GM15510 (cell line): ENCODE data around the gene ARHGAP10.

Experiments
- POLR2A ChIP-seq: IDR thresholded peaks from 3 replicates; pipeline ENCODE4 v1.6.1; 2011; ENCODE audit warnings: borderline replicate concordance; ENCODE audit not compliant: insufficient read length; ENCODE audit errors: extremely low read depth

ARHGAP10 gene

DNA sequence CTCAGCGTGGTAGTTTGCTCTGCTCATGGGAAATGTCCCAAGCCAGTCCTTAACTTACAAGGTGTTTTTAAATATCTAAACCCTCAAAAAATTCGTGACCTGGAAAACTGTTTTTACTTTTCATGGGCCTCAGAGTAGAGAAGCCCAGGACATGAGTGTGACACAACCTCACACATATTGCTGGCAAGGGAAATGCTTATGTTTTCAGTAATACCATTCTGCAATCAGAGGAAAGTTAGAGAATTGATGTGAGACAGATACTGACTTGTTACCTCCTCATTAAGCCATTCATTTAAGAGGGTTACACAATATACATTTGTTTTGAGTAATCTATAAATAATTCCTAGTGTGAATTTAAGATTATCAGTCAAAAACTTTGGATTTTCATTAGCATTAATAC lies 209.5 kb downstream of the ARHGAP10 start:
- TF ChIP-seq POLR2A: no peak

- TF ChIP-seq POLR2A: no peak
Measured at GRCh38 chr4:147942729-147943128, 210.8 kb downstream of the ARHGAP10 start.

DNA sequence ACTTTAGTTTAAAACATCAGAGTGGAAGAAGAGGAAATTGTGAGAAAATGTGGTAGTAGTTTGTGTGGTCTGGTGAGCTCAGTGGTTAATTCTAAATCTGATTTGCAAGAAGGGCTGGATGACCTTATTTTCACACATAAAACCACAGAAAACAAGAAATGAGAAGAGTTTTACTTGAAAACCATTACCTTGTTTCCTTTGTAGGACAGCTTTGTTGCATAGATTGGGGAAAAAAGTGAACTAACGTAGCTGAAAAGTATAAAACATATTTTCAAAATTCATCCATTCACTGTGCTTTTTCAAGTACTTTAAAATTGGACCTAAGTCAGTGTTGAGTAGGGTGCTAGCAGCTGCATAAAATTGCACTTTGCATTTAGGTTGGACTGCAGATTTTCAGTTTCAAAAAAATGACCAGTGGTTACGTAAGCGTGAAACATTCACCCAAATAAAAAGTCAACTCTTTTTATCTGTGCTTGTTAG lies 211.3 kb downstream of the ARHGAP10 start:
- no peak for TF ChIP-seq POLR2A

DNA sequence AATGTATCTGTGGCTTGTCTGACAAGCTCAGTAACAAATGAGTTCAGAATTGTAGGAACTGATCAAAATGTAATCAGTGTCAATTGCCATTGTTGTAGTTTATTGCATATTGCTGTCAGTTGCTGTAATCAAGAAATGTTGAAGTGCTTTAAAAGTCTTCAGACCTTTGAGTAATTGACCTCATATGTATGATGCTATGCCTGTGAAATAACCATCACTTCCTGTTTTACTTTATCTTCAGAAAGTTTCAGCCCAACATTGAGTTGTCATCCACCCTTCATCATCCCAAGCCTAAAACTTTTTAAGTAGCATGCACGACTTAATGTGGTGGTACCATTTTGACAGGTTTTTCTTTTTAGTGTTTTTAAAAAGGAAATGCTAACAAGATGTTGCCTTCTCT lies 212.4 kb downstream of the ARHGAP10 start:
- TF ChIP-seq POLR2A: no peak

DNA sequence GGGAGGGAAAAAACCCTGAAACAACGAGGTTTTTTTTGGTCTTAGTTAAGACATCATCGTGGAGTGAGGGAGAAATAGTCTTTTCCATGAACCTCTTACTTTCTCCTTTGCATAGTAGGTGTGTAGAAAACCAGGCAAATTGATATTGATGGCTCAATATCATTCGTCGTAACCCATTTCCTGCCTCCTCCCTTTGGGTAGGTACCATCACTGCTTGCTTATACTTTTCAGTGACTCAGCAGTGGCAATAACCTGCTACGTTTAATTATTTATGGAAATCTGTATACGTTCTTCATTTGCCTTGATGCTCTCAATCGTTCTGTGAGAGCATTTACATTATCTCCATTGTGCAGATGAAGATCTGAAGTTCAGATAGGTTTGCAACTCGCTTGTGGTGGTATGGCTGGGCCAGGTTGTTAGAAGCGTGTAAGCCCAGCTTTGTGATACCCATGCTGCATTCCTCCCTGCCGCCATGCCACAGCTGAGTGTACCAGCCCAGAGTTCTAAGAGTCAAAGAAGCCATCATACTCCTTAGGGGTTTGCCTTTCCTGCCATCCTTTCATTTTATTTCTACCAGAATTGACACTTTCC lies 212.9 kb downstream of the ARHGAP10 start:
- TF ChIP-seq POLR2A: no peak

DNA sequence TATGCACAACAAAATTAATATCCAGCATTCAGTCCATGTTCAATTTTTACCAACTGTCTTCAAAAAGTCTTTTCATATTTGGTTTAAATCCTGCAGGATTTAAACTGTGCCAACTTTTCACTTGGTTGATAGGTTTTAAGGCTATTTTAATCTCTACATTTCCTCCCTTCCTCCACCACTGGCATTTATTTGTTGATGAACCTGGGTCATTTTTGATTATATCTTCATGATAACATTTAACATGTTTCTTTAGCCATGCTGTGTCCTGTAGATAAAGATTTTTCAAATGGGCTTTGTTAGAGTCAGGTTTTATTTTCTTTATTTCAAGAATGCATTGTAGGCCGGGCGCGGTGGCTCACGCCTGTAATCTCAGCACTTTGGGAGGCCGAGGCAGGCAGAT lies 216.4 kb downstream of the ARHGAP10 start:
- no peak for TF ChIP-seq POLR2A

- TF ChIP-seq POLR2A: no peak
Measured at GRCh38 chr4:147950261-147950660, 218.4 kb downstream of the ARHGAP10 start.

GRCh38 chr4:147950841-147951240 lies 219.0 kb downstream of the ARHGAP10 start:
- TF ChIP-seq POLR2A: no peak

DNA sequence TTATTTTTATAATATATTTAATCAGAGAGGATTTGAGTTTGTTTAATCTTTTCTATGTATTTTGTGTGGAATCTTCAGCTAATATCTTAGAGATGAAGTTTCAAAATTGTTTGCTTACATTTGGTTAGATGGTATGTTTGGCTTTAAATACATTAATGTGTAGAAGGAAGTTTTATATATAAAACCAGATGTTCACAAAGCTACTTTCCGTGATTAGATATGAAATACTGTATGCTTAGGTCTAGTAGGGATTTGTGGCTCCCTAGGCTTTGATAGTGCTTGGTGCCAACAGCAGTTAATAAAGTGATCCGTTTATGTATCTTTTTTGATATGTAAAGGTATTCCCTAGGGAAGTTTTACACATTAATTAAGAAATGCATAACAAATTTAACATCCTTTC lies 223.0 kb downstream of the ARHGAP10 start:
- TF ChIP-seq POLR2A: no peak

- no peak for TF ChIP-seq POLR2A
Measured at GRCh38 chr4:147955827-147956558, 224.1 kb downstream of the ARHGAP10 start.

GRCh38 chr4:147957446-147957845 lies 225.6 kb downstream of the ARHGAP10 start:
- TF ChIP-seq POLR2A: no peak

DNA sequence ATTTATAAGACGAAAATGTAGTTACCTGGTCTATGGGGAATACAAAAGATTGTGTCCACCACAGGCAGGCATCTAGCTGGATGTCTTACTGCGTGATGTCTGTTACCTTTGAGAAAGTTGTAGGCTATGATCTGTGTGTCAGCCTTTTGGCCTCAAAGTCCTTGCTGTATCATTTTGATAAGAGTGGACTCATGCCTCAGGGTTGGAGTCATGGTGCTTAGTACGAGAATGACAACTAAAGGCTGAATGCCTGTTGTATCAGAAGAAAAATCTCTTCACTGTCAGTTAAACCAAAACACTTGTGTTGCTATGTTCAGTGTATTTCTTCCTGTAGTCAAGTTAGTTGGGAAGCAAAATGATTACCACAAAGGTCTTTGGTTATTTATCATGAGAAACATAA lies 226.2 kb downstream of the ARHGAP10 start:
- no peak for TF ChIP-seq POLR2A

GRCh38 chr4:147958489-147959065 lies 226.7 kb downstream of the ARHGAP10 start:
- no peak for TF ChIP-seq POLR2A

GRCh38 chr4:147960971-147961370 lies 229.1 kb downstream of the ARHGAP10 start:
- TF ChIP-seq POLR2A: no peak

GRCh38 chr4:147963839-147964238 lies 232.0 kb downstream of the ARHGAP10 start:
- TF ChIP-seq POLR2A: no peak
